Endometrial microvascular endothelial cells (primary cell): Measurements from ENCODE around the gene CDRT15. TPM values are rescaled to one million over a fixed set of nuclear protein-coding genes. Genes with fewer than 3 reads are reported as not detected.

ENCODE experiments used
- in situ Hi-C: cut with HindIII; loops from 2 replicates; pipeline ENCODE4 v1.10.0; 2017; ENCODE audit warnings: low sequenced_read_pairs, low pct_unique_long_range_greater_than_20kb; ENCODE audit errors: inconsistent ontology term
- total RNA-seq: library from RNA; depleted of rRNA; stranded (reverse); fragments of >200 nt; gene quantifications from one replicate; pipeline ENCODE4 v1.2.3, GENCODE V29; 2015; ENCODE audit errors: inconsistent ontology term

CDRT15 gene
- total RNA-seq, 1 donor from 2014 or later: not detected

GRCh38 chr17:14211246-14211645 is 25.4 kb downstream of the CDRT15 start:
- in situ Hi-C loops: no loop called here

GRCh38 chr17:14209215-14209614 is 27.4 kb downstream of the CDRT15 start:
- in situ Hi-C loops: no loop called here

GRCh38 chr17:14207791-14208190 is 28.9 kb downstream of the CDRT15 start:
- in situ Hi-C loops: no loop called here

GRCh38 chr17:14206891-14207290 is 29.8 kb downstream of the CDRT15 start:
- in situ Hi-C loops: no loop called here

GRCh38 chr17:14205992-14206461 is 30.6 kb downstream of the CDRT15 start:
- in situ Hi-C loops: no loop called here

GRCh38 chr17:14205380-14205779 is 31.3 kb downstream of the CDRT15 start:
- in situ Hi-C loops: no loop called here

- in situ Hi-C loops: no loop called here
Observed at GRCh38 chr17:14204546-14204945, 32.1 kb downstream of the CDRT15 start.

GRCh38 chr17:14204084-14204483 is 32.6 kb downstream of the CDRT15 start:
- in situ Hi-C loops: no loop called here

GRCh38 chr17:14203388-14203787 is 33.3 kb downstream of the CDRT15 start:
- in situ Hi-C loops: no loop called here

GRCh38 chr17:14202388-14203166 is 34.1 kb downstream of the CDRT15 start:
- in situ Hi-C loops: no loop called here

GRCh38 chr17:14201988-14202380 is 34.7 kb downstream of the CDRT15 start:
- in situ Hi-C loops: no loop called here

- in situ Hi-C loops: no loop called here
Observed at GRCh38 chr17:14201021-14201987, 35.4 kb downstream of the CDRT15 start.

GRCh38 chr17:14200354-14200753 is 36.3 kb downstream of the CDRT15 start:
- in situ Hi-C loops: no loop called here

GRCh38 chr17:14199601-14200000 is 37.1 kb downstream of the CDRT15 start:
- in situ Hi-C loops: no loop called here

- in situ Hi-C loops: no loop called here
Observed at GRCh38 chr17:14198575-14198974, 38.1 kb downstream of the CDRT15 start.

- in situ Hi-C loops: no loop called here
Observed at GRCh38 chr17:14198013-14198412, 38.6 kb downstream of the CDRT15 start.

- in situ Hi-C loops: no loop called here
Observed at GRCh38 chr17:14197586-14197985, 39.1 kb downstream of the CDRT15 start.

- in situ Hi-C loops: no loop called here
Observed at GRCh38 chr17:14197057-14197456, 39.6 kb downstream of the CDRT15 start.

GRCh38 chr17:14196377-14196997 is 40.2 kb downstream of the CDRT15 start:
- in situ Hi-C loops: no loop called here
